ENCODE measurements around the gene KCNG2.

The KCNG2 gene

DNA sequence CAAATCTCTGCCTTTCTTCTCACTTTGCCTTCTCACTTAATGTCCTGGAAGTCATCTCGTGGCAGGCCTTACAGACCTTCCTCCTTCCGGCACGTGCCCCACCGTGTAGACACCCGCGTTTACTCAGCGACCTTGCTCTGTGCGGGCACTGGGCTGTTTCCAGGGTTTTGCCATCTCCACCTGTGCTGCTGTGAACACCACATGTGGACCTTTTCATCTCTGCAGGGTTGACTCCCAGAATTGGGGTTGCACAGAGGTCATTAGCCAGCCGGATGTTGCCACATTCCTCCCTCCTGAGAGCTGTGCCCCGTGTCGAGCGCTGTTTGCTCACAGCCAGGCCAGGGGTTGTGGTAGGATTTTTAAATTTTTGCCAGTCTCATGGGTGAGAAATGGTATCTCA lies 25.4 kb downstream of the KCNG2 start:
- FAIRE-seq, result no peak

DNA sequence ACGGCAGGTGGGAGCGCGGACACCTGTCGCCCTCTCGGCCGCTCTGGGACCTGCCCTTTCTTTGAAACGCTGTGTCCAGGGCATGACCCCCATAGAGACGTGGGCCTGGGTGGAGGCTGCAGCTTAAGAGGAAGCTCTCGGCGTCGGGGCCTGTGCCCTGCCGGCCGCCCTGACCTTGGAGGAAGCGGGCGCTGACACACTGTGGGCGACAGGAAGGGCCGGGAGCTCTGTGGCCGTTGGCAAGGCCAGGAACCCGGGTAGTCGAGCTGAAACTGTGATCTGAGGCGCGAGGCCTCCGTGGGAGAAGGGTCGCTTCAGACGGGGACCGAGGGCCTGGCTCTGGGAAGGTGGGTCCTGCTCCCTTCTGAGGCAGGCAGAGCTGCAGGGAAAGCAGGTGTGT lies 28.2 kb downstream of the KCNG2 start:
- no peak for FAIRE-seq

DNA sequence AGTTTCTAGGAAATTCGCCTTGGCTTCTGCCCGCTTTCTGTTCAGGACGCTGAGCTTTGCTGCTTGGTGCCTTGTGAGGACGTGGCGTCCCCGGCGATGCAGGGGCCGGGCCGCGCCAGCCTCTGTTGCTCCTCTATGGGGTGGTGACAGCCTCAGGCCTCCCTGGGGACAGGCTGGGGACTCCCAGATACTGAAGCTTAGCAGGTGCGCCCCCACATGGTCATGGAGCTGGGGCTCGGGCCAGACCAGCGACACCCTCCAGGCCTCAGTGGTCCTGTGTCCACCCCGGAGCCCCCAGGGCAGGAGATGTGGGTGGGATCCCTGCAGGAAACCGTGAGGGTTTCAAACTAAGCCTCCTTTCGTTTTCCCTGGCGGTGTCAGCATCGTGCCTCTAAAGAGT lies 29.2 kb downstream of the KCNG2 start:
- FAIRE-seq, result no peak

DNA sequence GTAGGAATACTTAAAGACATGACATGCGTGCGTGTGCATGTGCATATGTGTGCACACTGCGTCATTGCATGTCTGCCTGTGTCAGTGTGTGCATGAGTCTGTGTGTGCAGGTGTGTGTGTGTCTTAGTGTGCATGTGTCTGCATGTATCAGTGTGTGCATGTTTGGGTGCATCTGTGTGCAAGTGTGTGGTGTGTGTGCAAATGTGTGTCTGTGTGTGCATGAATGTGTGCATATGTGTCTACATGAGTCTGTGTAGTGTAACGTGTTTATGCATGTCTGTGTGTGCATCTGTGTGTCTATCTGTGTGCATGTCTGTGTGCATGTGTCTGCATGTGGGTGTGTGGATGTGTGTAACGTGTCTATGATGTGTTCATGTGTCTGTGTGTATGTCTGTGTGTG lies 30.5 kb downstream of the KCNG2 start:
- no peak for FAIRE-seq

DNA sequence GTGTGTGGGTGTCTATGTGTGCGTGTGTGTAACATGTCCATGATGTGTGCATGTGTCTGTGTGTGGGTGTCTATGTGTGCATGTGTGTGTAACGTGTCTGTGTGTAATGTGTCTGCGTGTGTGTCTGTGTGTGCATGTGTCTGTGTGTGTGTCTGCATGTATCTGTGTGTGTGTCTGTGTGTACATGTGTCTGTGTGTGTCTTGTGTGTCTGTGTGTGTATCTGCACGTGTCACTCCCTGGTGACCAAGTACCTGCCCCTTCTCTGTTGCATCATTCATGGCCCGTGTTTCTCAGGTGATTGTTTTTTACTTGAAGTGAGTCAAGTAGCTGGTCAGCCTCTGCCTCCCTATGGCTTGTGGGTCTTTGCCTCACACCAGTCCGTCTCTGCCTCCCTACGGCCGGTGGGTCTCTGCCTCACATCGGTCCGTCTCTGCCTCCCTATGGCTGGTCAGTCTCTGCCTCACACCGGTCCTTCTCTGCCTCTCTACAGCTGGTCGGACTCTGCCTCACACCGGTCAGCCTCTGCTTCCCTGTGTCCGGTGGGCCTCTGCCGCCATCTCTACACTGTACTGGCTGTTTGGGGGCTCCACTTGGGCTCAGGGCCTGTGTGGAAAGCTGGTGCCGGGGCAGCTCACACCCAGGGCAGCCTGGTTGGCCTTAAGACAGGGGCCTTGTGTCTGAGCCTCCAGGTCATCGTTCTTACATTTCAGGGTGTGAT lies 31.6 kb downstream of the KCNG2 start:
- FAIRE-seq, result no peak

DNA sequence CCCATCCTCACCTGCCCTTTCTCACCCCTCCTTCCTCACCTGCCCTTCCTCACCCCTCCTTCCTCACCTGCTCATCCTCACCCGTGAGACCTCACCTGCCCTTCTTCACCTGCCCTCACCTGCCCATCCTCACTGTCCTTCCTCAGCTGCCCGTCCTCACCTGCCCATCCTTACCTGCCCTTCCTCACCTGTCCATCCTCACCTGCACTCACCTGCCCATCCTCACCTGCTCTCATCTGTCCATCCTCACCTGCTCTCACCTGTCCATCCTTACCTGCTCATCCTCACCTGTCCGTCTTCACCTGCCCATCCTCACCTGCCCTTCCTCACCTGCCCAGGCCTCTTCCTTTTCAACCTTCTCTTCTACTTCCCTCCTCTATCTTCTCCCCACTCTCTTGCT lies 34.4 kb downstream of the KCNG2 start:
- FAIRE-seq, result no peak

DNA sequence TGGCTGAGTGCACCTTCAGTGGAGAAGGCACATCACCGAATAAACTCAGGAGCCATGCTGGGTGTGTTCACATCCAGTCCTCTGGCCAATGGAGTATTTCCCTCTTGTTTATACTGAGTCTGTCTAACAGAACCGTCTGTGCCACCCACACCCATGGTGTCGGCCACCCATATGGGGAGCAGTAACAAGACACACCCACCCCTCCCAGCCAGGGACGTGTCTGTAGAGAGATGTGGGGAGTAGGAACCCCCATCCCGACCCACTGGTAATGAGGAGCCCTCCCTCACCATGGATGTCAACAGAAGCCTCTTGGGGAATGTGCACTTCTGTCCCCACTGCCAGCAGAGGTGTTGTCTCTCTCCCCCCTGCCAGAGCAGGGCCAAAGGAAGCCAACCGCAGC lies 37.1 kb downstream of the KCNG2 start:
- no peak for FAIRE-seq

DNA sequence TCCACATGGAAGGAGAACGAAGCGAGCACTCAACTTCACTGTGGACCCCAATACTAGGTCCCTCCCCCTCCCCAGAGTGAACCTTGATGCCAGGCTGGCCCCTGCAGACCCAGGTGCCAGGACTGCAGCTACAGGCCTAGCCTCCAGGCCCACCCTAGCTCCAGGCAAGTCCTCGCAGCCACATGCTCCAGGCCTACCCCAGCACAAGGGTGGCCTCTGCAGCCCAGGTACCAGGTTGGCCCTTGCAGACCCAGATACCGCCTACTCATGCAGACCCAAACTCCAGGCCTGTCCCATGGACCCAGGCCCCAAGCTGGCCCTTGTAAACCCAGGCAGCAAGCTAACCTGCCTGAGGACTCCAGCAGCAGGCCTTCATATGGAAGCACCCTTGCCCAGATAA lies 44.2 kb downstream of the KCNG2 start:
- FAIRE-seq, result no peak

DNA sequence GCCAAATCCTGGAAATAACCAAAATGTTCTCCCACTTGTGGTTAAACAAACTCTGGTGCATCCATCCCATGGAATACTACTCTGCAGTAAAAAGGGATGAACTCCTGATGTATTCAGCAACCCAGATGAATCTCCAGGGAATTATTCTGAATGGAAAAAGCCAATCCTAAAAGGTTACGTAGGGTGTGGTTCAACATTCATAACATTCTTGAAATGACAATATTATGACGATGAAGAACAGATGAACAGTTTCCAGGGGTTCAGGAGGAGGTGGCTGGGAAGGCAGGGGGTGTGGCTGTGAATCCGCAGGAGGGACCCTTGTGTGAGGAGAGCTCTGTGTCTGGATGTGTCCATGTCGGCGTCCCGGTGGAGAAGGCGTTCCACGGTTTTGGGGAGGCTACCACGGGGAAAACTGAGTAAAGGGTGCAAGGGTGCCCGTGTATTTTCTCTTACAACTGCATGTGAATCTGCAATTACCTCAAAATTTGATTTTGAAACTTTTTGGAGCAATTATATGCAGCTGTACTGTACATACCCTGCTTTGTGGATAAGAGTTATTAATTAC lies 47.3 kb downstream of the KCNG2 start:
- no peak for FAIRE-seq

DNA sequence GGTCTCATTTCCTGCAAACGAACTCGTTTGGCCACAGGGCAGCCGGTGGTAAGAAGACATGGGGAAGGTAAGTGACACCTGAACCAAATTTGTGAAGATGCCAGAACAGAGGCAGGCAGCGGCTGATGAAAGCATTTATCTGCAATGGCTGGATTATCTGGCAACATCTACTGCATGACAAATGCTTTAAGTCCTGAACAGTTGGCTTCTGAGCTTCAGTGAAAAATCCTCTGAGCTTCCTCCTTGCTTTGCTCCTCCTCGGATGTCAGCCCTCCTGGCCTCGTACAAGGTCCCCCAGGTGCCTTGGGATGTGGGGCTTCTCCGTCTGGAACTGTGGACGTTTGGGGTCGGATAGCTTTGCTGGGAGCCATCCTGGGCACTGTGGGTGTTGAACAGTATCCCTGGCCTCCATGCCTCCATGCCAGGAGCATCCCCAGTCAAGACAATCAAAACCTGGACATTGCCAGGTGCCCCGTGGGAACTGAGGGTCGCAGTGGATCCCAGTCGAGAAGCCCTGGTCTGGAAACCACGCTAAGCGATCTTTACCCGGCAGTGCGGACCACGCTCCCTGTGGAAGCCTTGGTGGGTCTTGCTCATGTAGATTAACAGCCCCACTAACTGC lies 49.3 kb downstream of the KCNG2 start:
- no peak for FAIRE-seq

DNA sequence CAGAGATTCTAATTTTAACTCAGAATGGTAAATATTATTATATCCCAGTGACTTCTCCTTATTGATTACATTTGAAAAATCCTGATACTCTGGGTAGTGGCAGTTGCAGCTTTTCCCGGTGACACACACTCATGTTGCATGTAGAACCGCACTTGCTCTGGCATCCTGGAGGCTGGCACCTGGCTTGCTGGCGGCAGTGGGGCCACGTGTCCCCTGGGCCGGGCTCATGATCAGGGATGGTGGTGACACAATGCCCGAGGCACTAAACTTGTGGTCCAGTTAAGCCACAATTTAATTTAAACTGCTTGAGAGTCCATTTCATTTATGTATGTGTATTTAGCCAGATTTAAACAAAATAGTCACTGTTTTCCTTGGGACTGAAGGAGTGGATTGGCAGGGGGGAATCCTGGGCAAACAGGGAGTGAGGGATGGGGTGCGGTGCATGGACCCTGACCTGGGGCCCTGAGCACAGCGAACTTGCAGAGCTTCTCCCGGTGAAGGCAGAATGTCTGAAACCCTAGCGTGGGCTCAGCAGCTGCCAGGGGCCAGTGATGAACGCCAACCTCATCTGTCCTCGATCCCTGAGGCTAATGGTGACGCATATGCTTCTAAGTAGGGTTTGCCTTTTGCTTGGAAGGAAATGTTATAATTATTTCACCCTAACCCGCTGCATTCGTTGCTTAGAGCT lies 50.0 kb downstream of the KCNG2 start:
- FAIRE-seq, result no peak

DNA sequence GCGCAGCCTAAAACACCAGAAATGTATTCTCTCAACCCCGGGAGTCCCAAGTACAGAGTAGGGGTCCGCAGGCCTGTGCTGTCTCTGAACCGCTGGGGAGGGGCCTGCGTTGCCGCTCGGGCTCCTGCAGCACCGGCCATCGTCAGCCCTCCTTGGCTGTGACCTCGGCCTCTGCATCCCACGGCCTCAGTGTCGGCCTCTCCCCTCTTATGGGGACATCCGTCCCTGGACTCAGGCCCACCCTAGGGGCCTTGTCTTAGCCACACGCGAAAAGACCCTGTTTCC lies 50.5 kb downstream of the KCNG2 start:
- no peak for FAIRE-seq

DNA sequence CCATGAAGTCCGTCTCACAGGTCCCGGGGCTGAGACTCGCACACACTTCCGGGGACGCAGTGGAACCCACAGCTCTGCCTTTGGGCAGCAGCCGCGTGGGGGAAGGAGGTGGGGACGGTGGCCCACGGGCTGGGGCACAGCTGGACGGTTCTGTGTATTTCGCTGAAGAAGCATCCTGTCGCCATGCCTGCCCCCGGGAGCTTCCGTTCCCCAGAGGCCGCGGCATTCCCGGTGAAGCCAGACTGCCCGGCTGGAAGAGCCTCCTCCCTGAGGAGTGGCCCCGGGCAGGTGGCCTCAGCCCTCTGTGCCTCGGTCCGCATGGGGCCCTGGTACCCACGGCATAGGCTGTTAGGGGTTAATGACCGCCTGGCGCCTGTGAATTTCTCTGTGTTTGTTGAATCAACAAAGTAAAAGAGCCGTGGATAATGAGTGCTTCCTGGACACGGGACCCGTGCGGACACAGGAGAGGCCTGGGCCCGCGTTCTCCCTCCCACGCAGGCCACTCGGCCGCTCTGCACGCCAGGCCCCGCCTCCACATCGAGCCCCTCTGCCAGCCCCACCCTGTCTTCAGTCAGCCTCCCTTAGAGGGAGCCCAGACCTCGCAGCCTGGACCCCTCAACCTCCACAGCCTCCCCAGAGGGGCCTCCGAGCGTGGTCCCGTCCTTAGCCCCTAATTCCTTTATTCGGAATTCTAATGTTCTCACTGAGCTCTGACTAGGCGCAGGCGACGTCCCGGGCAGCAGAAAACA lies 51.0 kb downstream of the KCNG2 start:
- FAIRE-seq, result no peak

DNA sequence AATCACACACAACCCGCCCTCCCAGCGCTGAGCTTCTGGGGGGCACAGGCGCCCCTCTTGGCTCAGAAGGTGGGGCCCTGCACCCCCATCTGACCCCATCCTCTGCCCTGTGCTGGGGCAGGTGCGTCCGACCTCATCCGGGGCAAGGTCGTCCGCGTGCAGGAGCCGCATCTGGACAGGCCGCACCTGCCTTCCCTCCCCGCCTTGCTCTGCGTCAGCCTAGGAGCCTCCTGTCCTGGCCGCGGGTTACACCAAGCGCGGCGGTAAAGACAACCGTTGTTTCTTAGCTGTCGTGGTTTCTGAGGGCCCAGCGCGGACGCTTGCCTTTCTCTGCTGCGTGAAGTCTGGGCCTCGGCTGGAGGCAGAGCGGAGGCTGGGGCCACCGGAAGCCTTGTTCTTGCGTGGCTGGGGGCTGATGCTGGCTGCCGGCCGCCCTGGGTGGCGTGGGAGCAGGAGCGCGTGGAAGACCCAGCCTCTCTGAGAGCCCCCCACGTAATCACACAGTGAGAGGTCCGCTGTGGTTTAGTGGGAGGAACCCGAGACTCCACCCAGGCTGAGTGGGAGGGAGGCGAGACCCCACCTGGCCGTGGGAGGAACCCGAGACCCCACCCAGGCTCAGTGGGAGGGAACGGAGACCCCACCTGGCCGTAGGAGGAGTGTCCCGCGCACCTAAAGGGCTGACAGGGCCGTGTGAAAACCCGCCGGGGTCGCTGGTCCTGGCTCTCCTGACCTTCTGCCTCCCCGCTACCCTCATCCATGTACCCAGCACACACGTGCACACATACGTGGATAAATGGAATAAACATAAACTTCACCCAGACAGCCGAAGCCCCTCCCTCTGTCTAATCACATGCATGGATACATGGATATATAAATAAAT lies 51.8 kb downstream of the KCNG2 start:
- FAIRE-seq, result no peak

DNA sequence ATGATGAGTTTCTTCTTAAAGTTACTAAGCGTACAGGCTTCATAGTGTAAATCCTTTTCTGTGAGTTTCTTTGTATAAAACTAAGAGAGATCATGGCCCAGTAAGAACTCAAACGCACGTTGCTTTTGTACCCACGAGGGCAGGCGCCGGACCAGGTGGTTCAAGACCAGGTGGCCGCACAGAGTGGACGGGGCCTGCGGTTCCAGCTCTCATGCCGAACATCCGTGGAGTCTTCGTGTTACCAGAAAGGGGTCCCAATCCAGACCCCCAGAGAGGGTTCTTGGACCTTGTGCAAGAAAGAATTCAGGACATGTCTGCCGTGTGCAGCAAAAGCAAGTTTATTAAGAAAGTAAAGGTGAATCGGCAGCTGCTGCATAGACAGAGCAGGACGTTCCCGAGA lies 53.0 kb downstream of the KCNG2 start:
- FAIRE-seq, result no peak

DNA sequence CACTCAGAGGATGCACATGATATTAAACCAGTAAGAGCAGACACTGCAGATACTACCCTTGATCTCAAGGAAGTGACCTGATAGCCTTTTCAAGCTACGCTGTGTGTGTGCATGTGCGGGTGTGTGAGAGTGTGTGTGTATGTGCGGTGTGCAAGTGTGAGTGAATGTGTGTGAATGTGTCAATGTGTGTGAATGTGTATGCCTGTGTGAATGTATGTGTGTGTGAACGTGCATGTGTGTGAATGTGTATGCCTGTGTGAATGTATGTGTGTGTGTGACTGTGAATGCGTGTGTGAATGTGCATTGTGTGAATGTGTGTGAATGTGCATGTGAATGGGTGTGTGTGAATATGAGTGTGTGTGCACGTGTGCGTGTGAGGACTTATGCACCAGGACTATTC lies 53.8 kb downstream of the KCNG2 start:
- FAIRE-seq, result no peak

DNA sequence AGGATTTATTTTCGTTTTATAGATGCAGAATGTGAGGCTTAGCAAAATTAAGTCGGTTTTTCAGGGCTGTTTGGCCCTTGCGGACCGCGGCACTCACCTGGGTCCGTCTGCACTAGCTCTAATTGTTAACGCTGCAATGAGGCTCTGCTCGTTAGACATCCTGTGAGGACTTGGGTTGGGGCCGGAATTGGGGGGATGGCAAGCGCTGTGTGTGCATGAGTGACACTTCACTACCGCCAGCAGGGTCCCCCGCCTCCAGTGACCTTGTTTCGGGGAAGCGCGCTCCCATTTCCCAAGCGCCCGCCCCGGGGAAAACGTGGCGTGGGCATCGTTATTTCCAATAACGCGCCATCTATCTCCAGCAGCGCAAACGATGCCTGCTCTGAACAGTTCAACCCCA lies 54.2 kb downstream of the KCNG2 start:
- no peak for FAIRE-seq

DNA sequence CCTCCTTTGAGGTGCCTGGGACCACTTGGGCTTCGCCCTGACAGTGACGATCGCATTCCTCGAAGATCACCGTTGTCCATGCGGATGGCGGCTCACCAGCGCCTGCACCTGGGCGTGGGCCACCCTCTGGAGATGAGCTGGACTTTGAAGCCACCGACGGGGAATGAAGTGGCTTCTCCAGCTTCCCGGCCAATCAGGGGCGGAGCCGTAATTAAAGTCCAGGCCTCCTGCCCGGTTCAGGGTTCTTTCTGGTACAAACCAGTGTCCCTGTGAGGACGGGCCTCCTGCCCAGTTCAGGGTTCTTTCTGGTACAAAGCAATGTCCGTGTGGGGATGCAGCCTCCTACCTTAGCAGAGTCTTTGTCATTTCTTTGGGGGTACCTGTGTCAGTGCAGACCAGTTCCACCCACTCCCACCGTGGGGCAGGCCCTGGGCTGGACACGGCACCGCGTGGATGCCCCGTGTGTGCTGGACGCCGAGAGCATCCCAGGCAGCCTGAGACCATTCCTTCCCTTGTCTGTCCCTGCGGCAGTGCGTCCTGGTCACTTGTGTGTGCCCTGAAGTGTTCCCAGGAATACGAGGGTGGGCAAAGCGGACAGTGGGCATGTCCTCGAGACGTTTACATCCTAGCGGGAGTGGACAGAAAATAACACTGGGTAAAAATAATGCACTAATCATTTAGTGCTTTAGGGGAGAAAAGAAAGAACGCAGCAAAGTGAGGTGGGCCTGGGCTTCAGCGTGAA lies 55.0 kb downstream of the KCNG2 start:
- no peak for FAIRE-seq

DNA sequence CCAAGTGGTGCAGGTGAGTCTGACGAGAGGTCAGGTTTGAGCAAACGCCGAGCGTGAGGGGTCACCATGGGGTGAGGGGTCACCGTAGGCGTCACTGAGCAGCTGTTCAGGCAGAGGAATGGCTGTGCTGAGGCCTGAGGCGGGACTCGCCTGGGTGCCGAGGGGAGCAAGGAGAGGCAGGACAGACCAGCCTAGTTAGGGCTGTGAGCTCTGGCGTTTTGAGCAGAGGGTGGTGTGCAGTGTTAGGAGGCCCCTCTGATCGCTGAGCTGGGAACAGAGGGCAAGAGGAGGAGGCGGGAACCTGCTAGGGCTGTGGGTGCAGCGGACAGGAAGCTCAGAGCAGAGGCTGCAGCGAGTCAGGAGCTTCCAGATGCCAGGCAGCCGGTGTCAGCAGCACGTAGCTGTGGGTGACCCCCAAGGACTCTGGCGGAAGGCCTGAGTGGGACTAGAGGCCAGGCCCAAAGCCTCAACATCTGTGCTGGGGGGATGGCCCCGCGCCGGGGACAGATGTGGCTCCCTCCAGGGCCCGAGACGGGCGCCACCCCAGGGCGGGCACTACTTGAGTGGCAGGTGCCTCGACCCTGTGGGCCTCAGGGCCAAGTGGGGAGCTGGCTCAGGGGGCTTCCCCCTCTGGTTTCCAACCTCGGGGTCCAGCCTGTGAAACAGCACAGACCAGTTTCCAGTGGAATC lies 55.7 kb downstream of the KCNG2 start:
- no peak for FAIRE-seq

DNA sequence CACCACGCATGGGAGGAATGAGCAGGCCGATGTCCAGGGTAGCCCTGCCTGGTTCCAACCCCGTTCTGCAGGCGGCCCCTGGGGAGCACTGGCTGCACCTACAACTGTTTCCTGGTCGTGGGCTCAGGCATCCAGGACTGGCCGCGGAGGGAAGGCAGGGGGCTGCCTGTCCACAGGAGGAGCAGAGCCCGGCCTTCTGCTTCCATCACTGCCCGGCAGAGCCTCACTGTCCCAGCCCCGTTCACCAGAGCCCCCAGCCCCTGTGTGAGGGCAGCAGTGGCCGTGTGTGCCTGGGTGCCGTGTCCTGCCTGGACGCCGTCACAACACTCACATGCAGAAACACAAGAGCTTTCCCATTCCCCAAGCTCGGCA lies 56.2 kb downstream of the KCNG2 start:
- no peak for FAIRE-seq
